ENCODE data around the gene DENR.

DNA sequence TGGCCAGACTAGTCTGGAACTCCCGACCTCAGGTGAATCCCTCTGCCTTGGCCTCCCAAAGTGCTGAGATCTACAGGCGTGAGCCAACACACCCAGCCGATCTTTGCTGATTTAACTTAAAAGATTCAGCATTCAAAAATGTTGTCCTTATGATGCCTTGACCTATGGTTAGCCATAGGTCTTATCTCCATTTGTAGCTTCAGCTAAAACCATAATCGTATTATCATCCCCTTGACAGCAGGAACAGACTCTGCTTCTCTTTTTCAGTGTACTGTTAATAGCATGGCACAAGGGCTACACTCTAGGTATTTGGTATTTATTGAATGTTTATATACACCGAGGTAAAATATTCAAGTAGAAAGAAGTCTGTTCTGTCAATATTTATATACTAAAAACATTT, 37.0 kb downstream of the DENR start:
- TF ChIP-seq POLR2A (IDR thresholded peaks at IDR 0.05; ENCODE audit: low read depth, low read length) (no peak), TAF1 (IDR thresholded peaks at IDR 0.05; ENCODE audit: borderline replicate concordance, low read depth, low read length) (no peak), POLR2AphosphoS5 (IDR thresholded peaks at IDR 0.05; ENCODE audit: low read depth, low read length) (no peak)

Data from GM12892 (cell line).